B cell (primary cell): ENCODE results near the gene CUEDC2.

Source experiments
- EZH2 ChIP-seq: IDR thresholded peaks from 2 replicates; pipeline ENCODE4 v1.6.1; 2012; ENCODE audit warnings: borderline replicate concordance, low read depth, mild to moderate bottlenecking, moderate library complexity, low read length; ENCODE audit not compliant: insufficient read depth, poor library complexity, severe bottlenecking
- TF ChIP-seq, protein P1 (sequence below): fragments of 200-600 bp; IDR thresholded peaks from one replicate; pipeline ENCODE4 v1.8.0; 2022; ENCODE audit warnings: antibody characterized with exemption, mild to moderate bottlenecking

DNA sequence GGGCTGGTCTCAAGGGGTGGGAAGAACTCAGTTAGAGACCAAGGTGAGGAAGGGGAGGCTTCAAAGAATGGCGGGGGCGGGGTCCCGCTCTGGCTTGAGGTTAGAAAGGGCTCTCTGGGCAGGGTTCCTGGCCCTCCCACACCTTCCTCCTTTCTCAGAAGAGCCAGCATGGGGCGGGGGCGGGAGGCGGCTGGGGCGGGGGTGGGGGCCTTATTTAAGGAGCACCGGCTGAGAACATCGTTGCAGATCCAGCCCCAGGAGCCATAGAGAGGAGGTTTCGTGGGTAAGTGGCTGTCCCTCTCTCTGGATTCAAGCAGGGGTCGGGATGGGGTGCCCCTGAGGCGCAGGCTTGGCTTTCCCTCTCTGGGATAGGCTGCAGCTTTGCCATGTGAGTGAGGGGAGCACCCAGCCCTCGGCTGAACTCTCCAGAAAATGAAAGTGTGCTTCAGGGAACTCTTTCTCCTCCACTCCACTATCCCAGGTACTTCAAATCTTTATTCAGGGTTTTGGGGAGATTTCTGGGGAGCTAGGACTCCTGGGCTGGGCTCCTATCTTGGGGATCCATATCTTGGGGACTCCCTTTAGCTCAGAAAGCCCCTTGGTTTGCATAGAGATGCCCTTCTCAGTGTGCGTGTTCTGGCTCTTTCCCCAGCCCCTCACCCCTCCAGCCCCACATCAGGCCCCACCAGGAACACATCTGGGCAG, 3.3 kb upstream of the CUEDC2 start:
- TF ChIP-seq, protein P1, sequence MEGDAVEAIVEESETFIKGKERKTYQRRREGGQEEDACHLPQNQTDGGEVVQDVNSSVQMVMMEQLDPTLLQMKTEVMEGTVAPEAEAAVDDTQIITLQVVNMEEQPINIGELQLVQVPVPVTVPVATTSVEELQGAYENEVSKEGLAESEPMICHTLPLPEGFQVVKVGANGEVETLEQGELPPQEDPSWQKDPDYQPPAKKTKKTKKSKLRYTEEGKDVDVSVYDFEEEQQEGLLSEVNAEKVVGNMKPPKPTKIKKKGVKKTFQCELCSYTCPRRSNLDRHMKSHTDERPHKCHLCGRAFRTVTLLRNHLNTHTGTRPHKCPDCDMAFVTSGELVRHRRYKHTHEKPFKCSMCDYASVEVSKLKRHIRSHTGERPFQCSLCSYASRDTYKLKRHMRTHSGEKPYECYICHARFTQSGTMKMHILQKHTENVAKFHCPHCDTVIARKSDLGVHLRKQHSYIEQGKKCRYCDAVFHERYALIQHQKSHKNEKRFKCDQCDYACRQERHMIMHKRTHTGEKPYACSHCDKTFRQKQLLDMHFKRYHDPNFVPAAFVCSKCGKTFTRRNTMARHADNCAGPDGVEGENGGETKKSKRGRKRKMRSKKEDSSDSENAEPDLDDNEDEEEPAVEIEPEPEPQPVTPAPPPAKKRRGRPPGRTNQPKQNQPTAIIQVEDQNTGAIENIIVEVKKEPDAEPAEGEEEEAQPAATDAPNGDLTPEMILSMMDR, result no peak
- no peak for TF ChIP-seq EZH2
